ENCODE data around the gene ID1. TPM values are rescaled to one million over a fixed set of nuclear protein-coding genes. Genes with fewer than 3 reads are reported as not detected.

Gene ID1
- total RNA-seq, 2 donors from 2014 or later, result 103 to 222 TPM

GRCh38 chr20:31653561-31653960 lies 48.5 kb downstream of the ID1 start:
- no peak for DNase-seq
- no peak for ATAC-seq
- intact Hi-C loops (cut with DNase I), result no loop called here

- intact Hi-C loops (cut with DNase I), result no loop called here
- DNase-seq (no peak), ATAC-seq (no peak)
These were observed 49.4 kb downstream of the ID1 start for GRCh38 chr20:31654534-31654933.

Small RNA genes within 50 kb of the gene (microRNA-seq; reads per million reads assigned to microRNA genes)
- 0 to 0.27 reads per million in 2 donors for gene MIR3193

Other genes starting within 250 kb of the ID1 start
- gene DEFB118, start 236.7 kb upstream of the ID1 start, total RNA-seq, result not detected
- not detected for gene DEFB119, start 214.7 kb upstream of the ID1 start, total RNA-seq
- not detected for gene DEFB121, start 199.1 kb upstream of the ID1 start, total RNA-seq
- not detected for gene DEFB123, start 164.7 kb upstream of the ID1 start, total RNA-seq
- under 1 TPM in 1 of 2 donors, not detected in 1; 0.44 TPM for gene DEFB124, start 130.2 kb upstream of the ID1 start, total RNA-seq
- 1 to 10 TPM; 1.6 to 3.2 TPM for gene REM1, start 130.0 kb upstream of the ID1 start, total RNA-seq
- gene HM13, start 90.8 kb upstream of the ID1 start, total RNA-seq, result 10 to 100 TPM; 64.9 to 88.9 TPM
- gene COX4I2, start 32.6 kb downstream of the ID1 start, total RNA-seq, result 10 to 100 TPM; 11.4 to 12.6 TPM
- gene BCL2L1, start 117.6 kb downstream of the ID1 start, total RNA-seq, result 10 to 100 TPM; 45.1 to 79.8 TPM
- 1 to 10 TPM in 1 of 2 donors, under 1 TPM in 1; 0.73 to 2.0 TPM for gene TPX2, start 134.0 kb downstream of the ID1 start, total RNA-seq
- gene MYLK2, start 214.1 kb downstream of the ID1 start, total RNA-seq, result under 1 TPM in 1 of 2 donors, not detected in 1; 0.55 TPM
- 1 to 10 TPM; 1.6 to 3.1 TPM for gene FOXS1, start 240.3 kb downstream of the ID1 start, total RNA-seq